Fibroblast of skin of scalp (primary cell): ENCODE measurements around the gene PEA15.

Experiments used
- DNase-seq: peaks from one replicate; pipeline ENCODE4 v3.0.0-alpha.2; 2013

The PEA15 gene

DNA sequence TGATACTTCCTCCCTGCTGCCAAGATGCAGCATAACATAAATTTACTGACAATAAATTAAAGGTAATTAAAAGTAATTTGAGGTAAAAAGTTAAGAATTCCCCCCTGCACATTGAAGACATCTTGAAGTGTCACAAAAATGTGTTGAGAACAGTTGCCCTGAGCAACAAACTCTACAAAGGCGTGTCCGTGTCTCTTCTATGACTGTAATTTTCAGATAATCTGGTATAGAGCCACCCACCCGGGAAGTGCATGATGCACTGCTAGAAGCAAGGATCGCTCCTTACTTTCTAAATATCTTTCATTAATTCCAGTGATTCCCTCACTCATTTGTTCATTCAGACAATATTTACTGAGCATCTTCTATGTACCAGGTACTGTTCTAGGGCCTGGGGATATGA, 25.8 kb upstream of the PEA15 start:
- no peak for DNase-seq

DNA sequence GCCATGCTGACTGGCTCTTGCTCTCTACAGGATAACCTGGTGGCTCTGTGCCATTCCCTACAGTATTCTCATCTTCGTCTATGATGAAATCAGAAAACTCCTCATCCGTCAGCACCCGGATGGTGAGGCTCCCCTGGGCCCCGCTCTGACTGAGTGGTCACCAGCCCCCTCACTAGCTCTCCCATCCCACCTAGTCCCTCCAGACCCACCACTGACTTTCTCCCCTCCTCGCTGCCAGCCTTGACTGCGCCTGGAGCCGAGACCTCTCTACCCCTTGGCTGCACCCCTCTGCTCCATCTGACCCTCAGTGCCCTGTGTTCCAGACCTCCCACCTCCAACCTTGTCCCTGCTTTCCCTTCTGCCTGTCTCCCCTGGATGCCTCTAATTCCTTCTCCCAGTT, 18.9 kb upstream of the PEA15 start:
- no peak for DNase-seq

DNA sequence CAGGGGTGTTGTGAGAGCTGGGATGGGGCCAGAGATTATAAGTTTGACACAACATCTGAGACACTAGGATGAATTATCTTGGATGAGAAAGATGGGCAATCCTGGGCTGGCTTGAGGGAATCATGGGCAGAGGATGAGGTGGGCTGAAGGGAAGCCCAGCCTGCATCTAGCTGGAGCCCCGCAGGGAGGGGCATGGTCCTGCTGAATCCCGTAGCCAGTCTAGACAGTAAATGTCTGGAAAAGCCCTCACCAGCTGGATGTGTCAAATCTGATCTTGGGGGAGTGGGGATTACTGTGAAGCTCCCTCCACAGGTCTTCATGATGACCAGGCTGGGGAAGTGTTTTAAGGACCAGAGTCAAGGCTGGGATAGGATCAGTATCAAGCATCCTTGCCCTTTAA, 18.5 kb upstream of the PEA15 start:
- DNase-seq = no peak

DNA sequence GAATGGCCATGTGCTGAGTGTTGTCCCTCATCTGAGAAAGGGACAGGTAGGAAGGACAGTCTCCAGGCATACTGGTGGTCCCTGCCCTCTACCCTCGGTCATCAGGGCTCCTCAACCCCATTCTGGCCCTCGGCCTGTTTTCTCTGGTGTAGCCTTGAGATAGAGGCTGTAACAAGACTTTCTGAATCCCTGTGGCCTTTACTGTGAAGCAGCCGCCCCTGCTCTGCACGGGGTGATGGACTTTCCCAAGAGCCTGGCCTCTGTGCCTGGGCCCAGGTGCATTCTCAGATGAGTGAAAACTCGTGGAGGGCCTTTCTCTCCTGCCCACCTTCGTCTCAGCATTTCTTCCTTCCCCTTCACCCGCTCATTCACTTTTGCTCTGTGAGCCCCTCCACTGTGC, 17.8 kb upstream of the PEA15 start:
- no peak for DNase-seq

- DNase-seq = no peak
These were observed 16.8 kb upstream of the PEA15 start for GRCh38 chr1:160188341-160188740.

DNA sequence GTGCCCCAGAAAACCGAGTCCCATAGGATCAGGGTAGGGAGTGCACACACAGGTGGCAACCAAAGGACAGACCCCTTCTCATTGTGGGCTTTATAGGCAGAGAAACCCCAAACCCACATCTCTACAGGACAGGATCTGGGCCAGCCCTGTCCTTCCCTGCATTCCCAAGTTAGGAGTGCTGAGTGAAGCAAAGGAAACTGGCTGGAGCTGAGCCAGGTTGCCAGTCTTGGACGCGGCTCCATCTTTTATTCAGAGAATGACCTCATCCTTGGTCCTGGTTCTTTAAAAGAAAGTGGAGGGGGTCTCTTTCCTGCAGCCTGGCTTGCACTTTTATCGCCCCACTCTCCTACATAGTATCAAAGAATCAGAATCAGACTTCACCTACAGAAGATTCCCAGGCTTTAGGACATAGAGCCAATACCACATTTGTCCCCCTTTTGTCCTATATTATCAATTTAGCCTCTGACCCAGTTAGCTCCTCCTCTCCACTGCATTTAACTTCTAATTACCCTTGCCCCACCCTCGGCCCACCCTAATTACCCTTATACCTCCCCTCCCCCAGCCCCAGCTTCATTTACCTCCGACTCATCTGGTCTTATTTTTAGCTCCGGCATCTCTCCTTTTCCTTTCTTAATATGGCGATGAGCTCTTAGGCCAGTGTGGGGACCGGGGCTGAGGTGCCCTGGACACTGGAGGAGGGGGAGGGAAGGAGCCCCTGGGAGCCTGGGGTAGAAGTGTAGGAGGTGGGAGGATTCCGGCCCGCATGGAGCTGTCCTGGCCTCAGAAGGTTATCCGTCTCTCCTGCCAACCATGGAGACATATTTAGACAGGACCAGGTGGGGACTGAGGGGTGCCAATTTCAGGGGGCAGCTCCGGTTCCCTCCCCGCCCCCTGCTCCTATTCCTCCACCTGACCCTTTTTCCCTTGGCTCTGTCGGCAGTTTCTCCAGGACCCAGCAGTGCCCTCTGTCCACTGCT, 15.2 kb upstream of the PEA15 start, which contains the start of gene CASQ1:
CASQ1 (plus strand) TSS at position 927 of the 977 bp plus-strand sequence. CDS start 177 bp downstream, outside the sequence.
- DNase-seq = peak; percentile 56

GRCh38 chr1:160191756-160192155, 13.4 kb upstream of the PEA15 start:
- DNase-seq = no peak

GRCh38 chr1:160192234-160192633, 12.9 kb upstream of the PEA15 start:
- no peak for DNase-seq

DNA sequence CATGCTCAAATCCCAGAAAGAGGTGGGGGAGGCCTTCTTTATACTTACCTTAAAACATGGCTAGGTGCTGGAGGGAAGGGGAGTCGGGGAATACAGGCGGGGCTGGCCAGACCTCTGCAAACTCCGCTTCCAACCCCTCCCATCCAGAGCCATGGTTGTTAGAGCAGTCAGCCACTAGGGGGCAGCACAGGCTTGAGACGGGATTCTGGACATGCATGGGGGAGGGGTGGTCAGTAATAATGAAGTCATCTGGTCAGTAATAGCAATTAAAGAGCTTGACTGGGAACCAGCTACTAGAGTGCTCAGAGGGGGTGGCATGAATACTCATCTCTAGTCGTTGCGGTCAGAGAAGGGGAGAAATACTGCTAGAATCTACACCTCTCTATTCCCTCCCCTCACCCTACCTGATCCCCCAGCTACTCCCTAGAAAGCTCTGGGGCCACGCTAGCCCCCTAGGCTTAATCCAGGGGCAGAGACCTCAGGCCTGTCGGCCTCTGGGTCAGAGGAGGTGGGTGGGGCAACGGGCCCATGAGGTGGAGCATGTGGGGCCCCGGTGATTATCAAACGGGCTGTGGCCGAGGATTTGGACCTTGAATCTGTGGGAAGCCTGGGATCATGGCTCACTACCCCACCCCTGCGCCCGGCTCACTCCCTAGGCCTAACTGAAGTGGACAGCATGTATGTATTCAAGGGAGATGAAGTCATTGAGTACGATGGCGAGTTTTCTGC, 11.9 kb upstream of the PEA15 start:
- DNase-seq = peak; percentile 84

- DNase-seq = no peak
These were observed 11.1 kb upstream of the PEA15 start for GRCh38 chr1:160193832-160194736.

GRCh38 chr1:160194737-160195059, 10.5 kb upstream of the PEA15 start:
- no peak for DNase-seq

GRCh38 chr1:160196143-160196542, 9.0 kb upstream of the PEA15 start:
- no peak for DNase-seq

- DNase-seq = no peak
These were observed 8.0 kb upstream of the PEA15 start for GRCh38 chr1:160197231-160197630.

DNA sequence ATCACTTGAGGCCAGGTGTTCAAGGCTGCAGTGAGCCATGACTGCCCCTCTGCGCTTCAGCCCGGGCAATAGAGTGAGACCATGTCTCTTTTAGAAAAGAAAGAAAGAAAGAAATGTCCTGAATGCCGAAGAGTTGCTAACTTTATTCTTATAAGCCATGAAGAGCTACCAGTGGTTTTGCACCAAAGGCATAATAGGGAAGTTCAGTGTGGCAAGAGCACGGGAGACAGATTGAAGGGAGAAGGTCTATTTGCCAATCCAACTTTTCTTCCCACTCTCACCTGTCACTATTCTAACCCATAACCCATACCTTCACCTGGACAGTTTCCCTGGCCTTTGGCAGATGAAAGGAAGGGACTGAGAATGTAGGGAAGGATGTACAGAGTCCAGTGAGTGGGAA, 4.4 kb upstream of the PEA15 start:
- DNase-seq = no peak

DNA sequence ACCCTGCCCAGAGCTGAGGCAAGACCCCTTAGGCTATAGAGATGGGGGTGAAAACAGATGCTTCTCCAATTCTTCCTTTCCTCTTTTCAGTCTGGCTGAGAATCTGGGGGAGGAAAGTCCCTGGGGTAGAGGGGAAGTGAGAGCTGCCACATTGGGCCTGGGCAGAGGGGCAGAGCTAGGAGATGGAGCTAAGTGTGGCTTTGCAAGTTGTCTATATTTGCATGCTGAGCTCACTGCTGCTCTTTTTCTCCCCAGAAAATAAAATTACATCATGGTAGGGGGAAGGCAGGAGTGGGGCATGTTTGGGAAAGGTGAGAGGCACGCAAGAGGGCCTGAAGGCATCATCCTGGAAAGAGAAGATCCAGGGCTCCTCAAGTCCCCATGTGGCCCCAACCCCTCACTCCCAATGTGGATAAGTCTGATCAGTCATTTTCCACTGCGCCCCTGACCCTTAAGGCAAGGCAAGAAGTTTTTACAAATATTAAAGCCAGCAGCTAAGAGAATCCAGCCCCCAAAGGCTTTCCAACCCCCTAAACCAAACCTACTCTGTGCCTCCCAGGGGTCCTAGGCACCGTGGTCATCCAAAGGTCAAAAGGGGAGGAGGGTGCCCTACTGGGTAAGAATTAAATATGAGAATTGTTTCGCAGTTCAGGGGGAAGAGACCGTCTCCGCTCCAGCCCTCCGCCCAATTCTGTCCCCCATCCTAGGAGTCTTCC, 500 bp upstream of the PEA15 start:
- peak; percentile 49 for DNase-seq

DNA sequence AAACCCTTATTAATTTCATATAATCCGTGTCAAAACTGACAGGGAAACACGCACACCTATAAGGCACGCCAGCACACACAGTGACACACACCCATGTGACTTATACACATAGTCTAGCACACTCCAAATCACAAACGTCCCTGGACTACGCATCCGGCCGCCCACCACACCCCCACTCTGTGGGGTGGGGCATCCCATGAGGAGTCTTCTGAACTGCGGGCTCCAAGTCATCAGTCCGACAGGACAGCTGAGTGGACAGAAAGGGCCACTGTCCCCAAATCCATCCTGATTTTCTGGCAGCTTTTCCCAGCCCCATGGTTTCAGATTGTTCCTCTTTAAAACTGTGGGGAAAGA, 829 bp downstream of the PEA15 start:
- DNase-seq = peak; percentile 73

DNA sequence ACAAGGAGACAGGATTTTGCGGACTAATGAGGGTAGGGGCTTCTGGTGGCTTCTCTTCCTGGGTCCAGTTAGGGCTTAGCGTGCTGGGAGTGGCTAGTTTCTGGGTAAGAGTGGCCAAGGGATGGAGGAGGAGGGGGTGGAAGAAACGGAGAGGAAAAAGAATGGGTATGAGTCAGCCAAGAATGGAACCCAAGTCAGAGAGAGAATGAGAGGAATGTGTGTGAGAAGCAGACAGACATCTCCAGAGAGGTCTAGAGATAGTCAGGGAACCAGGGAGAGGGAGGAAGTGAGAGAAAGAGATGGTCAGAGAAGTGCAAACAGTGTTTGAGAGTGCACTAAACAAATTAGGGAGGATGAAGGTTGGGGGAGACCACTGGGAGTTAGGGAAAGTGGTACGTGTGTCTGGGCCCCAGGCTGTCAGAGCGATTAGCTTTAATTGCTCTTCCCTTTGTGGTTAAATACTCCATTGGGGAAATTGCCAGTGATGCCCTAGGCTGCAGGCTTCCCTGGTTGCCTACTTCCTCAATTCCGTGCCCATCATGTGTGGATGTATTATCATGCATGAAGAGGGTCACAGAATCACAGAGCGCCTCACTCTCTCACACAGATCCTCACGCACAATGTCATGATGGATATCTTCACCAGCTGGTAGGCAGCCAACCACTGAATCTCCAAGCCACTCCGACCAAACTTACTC, 1.4 kb downstream of the PEA15 start:
- peak; percentile 94 for DNase-seq

- no peak for DNase-seq
These were observed 2.0 kb downstream of the PEA15 start for GRCh38 chr1:160207118-160207650.

DNA sequence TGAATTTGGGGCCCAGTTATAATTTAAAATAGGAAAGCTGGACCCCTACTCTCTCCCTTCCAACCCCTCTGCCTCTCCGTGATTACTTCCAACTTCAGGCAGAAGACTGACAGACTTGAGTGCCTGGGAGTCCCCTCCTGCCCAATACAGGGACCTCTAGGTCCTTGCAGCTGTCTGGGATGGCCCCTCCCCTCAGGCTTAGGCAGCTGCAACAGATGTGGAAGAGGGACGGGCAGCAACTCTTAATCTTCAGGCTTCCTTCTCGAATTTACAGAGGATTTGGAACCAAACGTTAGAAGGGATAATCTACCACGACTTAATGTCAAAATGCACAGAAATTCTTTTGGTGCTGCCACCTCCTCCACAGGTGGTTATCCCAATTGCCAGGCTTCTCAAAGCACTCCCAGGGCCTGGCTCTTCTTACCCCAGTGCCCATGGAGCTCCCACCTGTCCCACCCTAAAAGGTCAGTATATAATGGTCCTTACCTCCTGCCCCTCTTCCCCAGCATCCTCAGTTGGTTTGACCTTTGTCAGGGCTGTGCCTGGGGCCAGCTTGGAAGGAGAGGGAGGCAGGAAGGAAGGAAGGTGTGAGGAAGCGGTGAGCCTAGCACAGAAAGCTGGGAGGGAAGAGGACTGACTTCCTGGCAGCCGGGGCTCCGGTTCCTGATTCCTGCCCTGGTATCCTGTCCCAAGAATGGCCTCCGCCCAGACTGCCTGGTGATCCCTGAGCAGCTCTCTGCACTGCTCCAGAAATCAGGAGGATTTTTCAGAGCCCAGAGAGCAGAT, 2.8 kb downstream of the PEA15 start:
- no peak for DNase-seq

GRCh38 chr1:160208557-160209320, 3.6 kb downstream of the PEA15 start:
- DNase-seq = no peak
